ENCODE data around the gene GPR180. TPM values are rescaled to one million over a fixed set of nuclear protein-coding genes. Genes with fewer than 3 reads are reported as not detected.

Gene GPR180
- polyA plus RNA-seq, 2 of the 4 experiments (the other 2 are of a cell fraction), result 3.6 to 7.8 TPM

DNA sequence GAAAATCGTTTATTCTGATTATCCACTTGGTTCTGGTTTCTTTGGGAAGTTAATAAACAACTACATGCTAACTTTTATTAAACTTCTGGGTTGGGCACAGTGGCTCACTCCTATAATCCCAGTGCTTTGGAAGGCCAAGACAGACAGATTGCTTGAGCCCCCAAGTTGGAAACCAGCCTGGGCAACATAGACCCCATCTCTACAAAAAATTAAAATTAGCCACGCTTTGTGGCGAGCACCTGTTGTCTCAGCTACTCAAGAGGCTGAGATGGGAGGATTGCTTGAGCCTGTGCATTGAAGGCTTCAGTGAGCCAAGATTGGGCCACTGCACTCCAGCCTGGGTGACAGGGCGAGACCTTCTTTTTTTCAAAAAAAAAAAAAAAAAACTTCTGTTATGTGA lies 21.7 kb downstream of the GPR180 start:
- DNase-seq (ENCODE audit: low read depth in 1 of 2, low spot score in 1 of 2), result no peak
- no peaks in the 10 kb centered on the region for H3K9me3 ChIP-seq
- no peak for TF ChIP-seq TP53 (CRISPR knock-in tag; IDR thresholded peaks at IDR 0.05)
- POLR2A ChIA-PET, result no interaction called here
- FAIRE-seq, result no peak
- 87% methylated on average over 4 of the region's 4 CpGs for WGBS (ENCODE audit: missing lambda C conversion rate)
- ATAC-seq, result no peak
- no peak overlapping the region for H3K4me2 ChIP-seq
- H3K27ac ChIP-seq, result no peak overlapping the region
- no peaks in the 10 kb centered on the region for H3K4me1 ChIP-seq
- CTCF ChIA-PET, result interaction anchor here (1.5 kb wide), 1 partner anchor 781 kb away, joined by 3 read pairs; no protein-coding TSS in a partner anchor
- H3K4me3 ChIP-seq, result no peak overlapping the region

DNA sequence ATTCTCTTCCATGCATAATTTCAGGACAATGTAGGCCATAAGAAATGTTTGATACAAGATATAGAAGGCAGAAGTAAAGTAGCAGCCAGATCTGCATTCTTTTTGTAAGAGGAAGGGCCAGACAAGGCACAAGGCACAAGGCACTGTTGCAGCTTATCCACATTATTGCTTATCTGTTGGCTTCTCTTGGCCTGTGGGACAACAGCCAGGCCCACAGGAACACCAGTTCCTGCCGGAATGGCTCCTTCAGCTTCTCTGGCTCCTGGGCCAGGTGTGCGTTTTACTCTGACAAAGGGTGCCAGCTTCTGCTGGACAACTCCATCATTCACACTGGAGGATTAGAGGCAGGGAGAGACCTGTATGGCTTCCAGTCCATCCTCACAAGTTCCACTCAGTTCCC lies 29.2 kb downstream of the GPR180 start:
- H3K4me3 ChIP-seq, result no peak overlapping the region
- no peak for ATAC-seq
- H3K9me3 ChIP-seq, result no peaks in the 10 kb centered on the region
- no peak overlapping the region for H3K27ac ChIP-seq
- ChIA-PET CTCF (interaction anchor here (3.7 kb wide), 1 partner anchor 11 kb away, joined by 21 read pairs; no protein-coding TSS in a partner anchor), POLR2A (no interaction called here)
- WGBS (ENCODE audit: missing lambda C conversion rate), result 100% methylated on average over 2 of the region's 2 CpGs
- FAIRE-seq, result no peak
- H3K4me2 ChIP-seq, result no peak overlapping the region
- no peaks in the 10 kb centered on the region for H3K4me1 ChIP-seq
- no peak for DNase-seq (ENCODE audit: low read depth in 1 of 2, low spot score in 1 of 2)
- TF ChIP-seq GATA3 (IDR thresholded peaks at IDR 0.05; ENCODE audit: borderline replicate concordance), result no peak
- TF ChIP-seq CHD2 (IDR thresholded peaks at IDR 0.05; ENCODE audit: low read length, partially characterized antibody), result no peak
- no peak for TF ChIP-seq EHF (CRISPR knock-in tag; IDR thresholded peaks at IDR 0.05)
- TF ChIP-seq NR3C1 (IDR thresholded peaks at IDR 0.05), result no peak
- TF ChIP-seq, protein P1, sequence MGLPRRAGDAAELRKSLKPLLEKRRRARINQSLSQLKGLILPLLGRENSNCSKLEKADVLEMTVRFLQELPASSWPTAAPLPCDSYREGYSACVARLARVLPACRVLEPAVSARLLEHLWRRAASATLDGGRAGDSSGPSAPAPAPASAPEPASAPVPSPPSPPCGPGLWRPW (IDR thresholded peaks at IDR 0.05), result no peak
- TF ChIP-seq EP300 (IDR thresholded peaks at IDR 0.05), result no peak
- TF ChIP-seq FOXS1 (CRISPR knock-in tag; IDR thresholded peaks at IDR 0.05), result no peak
- TF ChIP-seq RAD21 (conservative IDR thresholded peaks at IDR 0.05 in 1 of 2, IDR thresholded peaks at IDR 0.05 in 1 of 2), result no peak
- TF ChIP-seq, protein P2, sequence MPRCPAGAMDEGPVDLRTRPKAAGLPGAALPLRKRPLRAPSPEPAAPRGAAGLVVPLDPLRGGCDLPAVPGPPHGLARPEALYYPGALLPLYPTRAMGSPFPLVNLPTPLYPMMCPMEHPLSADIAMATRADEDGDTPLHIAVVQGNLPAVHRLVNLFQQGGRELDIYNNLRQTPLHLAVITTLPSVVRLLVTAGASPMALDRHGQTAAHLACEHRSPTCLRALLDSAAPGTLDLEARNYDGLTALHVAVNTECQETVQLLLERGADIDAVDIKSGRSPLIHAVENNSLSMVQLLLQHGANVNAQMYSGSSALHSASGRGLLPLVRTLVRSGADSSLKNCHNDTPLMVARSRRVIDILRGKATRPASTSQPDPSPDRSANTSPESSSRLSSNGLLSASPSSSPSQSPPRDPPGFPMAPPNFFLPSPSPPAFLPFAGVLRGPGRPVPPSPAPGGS (IDR thresholded peaks at IDR 0.05), result no peak
- no peak for TF ChIP-seq KDM5A (IDR thresholded peaks at IDR 0.05)
- TF ChIP-seq HDAC2 (IDR thresholded peaks at IDR 0.05), result no peak
- TF ChIP-seq, protein P3, sequence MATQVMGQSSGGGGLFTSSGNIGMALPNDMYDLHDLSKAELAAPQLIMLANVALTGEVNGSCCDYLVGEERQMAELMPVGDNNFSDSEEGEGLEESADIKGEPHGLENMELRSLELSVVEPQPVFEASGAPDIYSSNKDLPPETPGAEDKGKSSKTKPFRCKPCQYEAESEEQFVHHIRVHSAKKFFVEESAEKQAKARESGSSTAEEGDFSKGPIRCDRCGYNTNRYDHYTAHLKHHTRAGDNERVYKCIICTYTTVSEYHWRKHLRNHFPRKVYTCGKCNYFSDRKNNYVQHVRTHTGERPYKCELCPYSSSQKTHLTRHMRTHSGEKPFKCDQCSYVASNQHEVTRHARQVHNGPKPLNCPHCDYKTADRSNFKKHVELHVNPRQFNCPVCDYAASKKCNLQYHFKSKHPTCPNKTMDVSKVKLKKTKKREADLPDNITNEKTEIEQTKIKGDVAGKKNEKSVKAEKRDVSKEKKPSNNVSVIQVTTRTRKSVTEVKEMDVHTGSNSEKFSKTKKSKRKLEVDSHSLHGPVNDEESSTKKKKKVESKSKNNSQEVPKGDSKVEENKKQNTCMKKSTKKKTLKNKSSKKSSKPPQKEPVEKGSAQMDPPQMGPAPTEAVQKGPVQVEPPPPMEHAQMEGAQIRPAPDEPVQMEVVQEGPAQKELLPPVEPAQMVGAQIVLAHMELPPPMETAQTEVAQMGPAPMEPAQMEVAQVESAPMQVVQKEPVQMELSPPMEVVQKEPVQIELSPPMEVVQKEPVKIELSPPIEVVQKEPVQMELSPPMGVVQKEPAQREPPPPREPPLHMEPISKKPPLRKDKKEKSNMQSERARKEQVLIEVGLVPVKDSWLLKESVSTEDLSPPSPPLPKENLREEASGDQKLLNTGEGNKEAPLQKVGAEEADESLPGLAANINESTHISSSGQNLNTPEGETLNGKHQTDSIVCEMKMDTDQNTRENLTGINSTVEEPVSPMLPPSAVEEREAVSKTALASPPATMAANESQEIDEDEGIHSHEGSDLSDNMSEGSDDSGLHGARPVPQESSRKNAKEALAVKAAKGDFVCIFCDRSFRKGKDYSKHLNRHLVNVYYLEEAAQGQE (IDR thresholded peaks at IDR 0.05), result no peak
- no peak for TF ChIP-seq NFE2L2 (conservative IDR thresholded peaks at IDR 0.05; ENCODE audit: low read length)
- TF ChIP-seq, protein P4, sequence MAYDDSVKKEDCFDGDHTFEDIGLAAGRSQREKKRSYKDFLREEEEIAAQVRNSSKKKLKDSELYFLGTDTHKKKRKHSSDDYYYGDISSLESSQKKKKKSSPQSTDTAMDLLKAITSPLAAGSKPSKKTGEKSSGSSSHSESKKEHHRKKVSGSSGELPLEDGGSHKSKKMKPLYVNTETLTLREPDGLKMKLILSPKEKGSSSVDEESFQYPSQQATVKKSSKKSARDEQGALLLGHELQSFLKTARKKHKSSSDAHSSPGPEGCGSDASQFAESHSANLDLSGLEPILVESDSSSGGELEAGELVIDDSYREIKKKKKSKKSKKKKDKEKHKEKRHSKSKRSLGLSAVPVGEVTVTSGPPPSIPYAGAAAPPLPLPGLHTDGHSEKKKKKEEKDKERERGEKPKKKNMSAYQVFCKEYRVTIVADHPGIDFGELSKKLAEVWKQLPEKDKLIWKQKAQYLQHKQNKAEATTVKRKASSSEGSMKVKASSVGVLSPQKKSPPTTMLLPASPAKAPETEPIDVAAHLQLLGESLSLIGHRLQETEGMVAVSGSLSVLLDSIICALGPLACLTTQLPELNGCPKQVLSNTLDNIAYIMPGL (CRISPR knock-in tag; IDR thresholded peaks at IDR 0.05; ENCODE audit: borderline replicate concordance), result no peak
- no peak for TF ChIP-seq TP53 (CRISPR knock-in tag; IDR thresholded peaks at IDR 0.05)
- TF ChIP-seq, protein P5, sequence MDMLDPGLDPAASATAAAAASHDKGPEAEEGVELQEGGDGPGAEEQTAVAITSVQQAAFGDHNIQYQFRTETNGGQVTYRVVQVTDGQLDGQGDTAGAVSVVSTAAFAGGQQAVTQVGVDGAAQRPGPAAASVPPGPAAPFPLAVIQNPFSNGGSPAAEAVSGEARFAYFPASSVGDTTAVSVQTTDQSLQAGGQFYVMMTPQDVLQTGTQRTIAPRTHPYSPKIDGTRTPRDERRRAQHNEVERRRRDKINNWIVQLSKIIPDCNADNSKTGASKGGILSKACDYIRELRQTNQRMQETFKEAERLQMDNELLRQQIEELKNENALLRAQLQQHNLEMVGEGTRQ (IDR thresholded peaks at IDR 0.05), result no peak
- TF ChIP-seq JUNB (IDR thresholded peaks at IDR 0.05), result no peak
- TF ChIP-seq JUN (IDR thresholded peaks at IDR 0.05), result no peak
